Measurements from ENCODE around the gene GABBR2.
"Not testable (repeated sequence)": the region's sequence is repeated elsewhere in the genome, so short reads cannot be mapped to it uniquely, and the experiment has no call there.

Gene GABBR2

DNA sequence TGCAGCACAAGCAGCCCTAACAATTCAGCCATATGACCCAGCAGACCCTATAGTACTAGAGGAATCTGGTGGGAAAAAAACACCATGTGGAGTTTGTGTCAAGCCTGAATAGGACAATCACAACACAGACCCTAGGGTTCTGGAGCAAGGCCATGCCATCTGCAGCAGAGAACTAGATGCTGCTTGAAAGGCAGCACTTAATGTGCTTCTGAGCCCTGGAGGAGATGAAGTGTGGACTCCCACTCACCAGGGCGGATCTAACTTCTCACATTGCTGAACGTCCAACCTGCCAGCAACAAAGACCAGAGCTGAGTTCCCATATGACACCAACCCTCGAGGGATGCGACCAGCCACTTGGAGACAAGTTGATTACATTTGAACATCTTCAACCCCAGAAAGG lies 43.2 kb downstream of the GABBR2 start:
- Mint-ChIP-seq H3K36me3 (ENCODE audit: low read depth) (no peaks in the 10 kb centered on the region), H3K4me1 (no peaks in the 10 kb centered on the region), H3K9me3 (no peaks in the 10 kb centered on the region), H3K4me3 (no peak overlapping the region), H3K27me3 (ENCODE audit: low read depth, poor library complexity) (peaks cover 3% of the 10 kb centered on the region), H3K27ac (no peak overlapping the region)
- no peak for DNase-seq
- TF ChIP-seq, protein P1, sequence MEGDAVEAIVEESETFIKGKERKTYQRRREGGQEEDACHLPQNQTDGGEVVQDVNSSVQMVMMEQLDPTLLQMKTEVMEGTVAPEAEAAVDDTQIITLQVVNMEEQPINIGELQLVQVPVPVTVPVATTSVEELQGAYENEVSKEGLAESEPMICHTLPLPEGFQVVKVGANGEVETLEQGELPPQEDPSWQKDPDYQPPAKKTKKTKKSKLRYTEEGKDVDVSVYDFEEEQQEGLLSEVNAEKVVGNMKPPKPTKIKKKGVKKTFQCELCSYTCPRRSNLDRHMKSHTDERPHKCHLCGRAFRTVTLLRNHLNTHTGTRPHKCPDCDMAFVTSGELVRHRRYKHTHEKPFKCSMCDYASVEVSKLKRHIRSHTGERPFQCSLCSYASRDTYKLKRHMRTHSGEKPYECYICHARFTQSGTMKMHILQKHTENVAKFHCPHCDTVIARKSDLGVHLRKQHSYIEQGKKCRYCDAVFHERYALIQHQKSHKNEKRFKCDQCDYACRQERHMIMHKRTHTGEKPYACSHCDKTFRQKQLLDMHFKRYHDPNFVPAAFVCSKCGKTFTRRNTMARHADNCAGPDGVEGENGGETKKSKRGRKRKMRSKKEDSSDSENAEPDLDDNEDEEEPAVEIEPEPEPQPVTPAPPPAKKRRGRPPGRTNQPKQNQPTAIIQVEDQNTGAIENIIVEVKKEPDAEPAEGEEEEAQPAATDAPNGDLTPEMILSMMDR (IDR thresholded peaks at IDR 0.05): no peak

DNA sequence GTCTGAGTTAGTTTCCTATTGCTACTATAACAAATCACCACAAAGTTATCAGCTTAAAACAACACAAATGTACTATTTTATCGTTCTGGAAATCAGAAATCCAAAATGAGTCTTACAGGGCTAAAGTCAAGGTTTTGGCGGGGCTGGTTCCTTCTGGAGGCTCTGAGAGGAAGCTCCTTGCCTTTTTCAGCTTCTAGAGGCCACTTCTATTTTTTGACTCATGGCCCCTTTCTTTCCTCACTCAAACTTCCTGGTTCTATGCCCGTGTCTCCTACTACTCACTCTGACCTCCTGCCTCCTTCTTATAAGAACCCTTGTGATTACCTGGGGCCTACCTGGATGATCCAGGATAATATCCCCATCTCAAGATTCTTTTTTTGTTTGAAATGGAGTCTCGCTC lies 48.2 kb downstream of the GABBR2 start:
- H3K4me1 Mint-ChIP-seq: no peaks in the 10 kb centered on the region
- no peak overlapping the region for H3K27ac Mint-ChIP-seq
- no peak for DNase-seq
- H3K36me3 Mint-ChIP-seq (ENCODE audit: low read depth): no peaks in the 10 kb centered on the region
- peaks cover 4% of the 10 kb centered on the region for H3K27me3 Mint-ChIP-seq (ENCODE audit: low read depth, poor library complexity)
- no peak overlapping the region for H3K4me3 Mint-ChIP-seq
- TF ChIP-seq, protein P1 (IDR thresholded peaks at IDR 0.05): no peak
- H3K9me3 Mint-ChIP-seq: no peaks in the 10 kb centered on the region

DNA sequence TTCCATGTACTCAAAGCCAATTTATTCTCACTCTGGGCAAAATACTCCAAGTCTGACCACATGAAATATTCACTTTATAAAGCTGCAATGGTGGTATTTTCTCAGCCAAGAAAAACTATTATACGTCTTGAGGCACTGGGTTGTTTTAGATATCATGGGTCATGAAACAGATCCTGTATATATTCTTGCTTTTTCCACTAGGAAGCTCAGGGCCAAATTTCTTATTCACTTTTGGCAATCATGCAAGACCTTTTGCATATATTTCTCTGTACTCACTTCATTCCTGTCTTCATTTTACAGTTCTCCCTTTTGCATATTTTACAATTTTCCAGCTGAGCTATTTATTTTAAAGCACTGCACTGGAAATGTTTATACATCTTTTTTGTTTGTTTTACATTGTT lies 49.8 kb downstream of the GABBR2 start:
- Mint-ChIP-seq H3K4me1 (no peaks in the 10 kb centered on the region), H3K9me3 (no peaks in the 10 kb centered on the region), H3K4me3 (no peak overlapping the region), H3K36me3 (ENCODE audit: low read depth) (no peaks in the 10 kb centered on the region), H3K27ac (no peak overlapping the region), H3K27me3 (ENCODE audit: low read depth, poor library complexity) (peaks cover 4% of the 10 kb centered on the region)
- TF ChIP-seq, protein P1 (IDR thresholded peaks at IDR 0.05): no peak
- DNase-seq: no peak

DNA sequence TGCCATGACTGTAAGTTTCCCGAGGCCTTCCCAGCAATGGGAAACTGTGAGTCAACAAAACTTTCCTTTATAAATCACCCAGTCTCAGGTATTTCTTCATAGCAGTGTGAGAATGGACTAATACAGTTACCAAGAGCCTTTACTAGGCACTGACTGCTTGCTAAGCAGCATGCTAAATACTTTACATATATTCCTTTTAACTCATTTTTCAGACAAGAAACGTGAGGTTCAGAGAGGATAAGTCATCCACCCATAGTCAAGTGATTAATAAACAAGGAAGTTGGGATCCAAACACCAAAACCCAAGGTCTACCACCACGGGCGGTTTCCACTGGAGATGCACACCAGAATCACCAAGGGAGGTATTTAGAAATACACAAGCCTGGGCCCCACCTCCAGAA lies 50.8 kb downstream of the GABBR2 start:
- Mint-ChIP-seq H3K9me3 (no peaks in the 10 kb centered on the region), H3K4me3 (no peak overlapping the region), H3K27ac (no peak overlapping the region), H3K4me1 (no peaks in the 10 kb centered on the region), H3K27me3 (ENCODE audit: low read depth, poor library complexity) (peaks cover 7% of the 10 kb centered on the region), H3K36me3 (ENCODE audit: low read depth) (no peaks in the 10 kb centered on the region)
- DNase-seq: no peak
- TF ChIP-seq, protein P1 (IDR thresholded peaks at IDR 0.05): no peak

DNA sequence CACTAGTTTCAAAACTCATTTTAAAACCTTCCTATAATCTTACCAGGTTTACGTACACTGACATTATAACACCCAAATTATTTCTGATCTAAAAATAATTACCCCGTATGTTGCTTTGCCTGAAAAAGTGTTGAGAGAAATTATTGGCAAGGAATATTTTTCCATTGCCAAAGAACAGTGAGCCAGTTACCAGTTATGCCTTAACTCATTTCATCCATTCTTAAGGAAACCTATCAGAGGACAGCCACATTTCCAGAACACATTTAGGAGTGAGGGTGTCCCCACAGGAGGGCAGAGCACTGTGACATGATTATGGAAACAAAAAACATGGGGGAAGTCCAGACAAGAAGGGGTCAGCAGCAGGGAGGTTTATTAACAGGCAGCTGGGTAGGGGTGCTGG lies 52.2 kb downstream of the GABBR2 start:
- TF ChIP-seq, protein P1 (IDR thresholded peaks at IDR 0.05): no peak
- no peaks in the 10 kb centered on the region for H3K36me3 Mint-ChIP-seq (ENCODE audit: low read depth)
- no peaks in the 10 kb centered on the region for H3K9me3 Mint-ChIP-seq
- peaks cover 14% of the 10 kb centered on the region for H3K27me3 Mint-ChIP-seq (ENCODE audit: low read depth, poor library complexity)
- H3K4me1 Mint-ChIP-seq: no peaks in the 10 kb centered on the region
- H3K4me3 Mint-ChIP-seq: no peak overlapping the region
- DNase-seq: no peak
- no peak overlapping the region for H3K27ac Mint-ChIP-seq

DNA sequence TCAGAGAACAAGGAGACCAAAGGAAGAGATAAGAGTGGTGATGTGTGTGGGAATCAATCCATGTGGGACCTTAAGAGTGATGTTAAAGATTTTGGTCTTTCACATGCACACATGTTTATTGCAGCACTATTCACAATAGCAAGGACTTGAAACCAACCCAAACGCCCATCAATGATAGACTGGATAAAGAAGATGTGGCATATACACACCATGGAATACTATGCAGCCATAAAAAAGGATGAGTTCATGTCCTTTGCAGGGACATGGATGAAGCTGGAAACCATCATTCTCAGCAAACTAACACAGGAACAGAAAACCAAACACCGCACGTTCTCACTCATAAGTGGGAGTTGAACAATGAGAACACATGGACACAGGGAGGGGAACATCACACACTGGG lies 53.3 kb downstream of the GABBR2 start:
- not testable (repeated sequence) for H3K36me3 Mint-ChIP-seq (ENCODE audit: low read depth); H3K4me1 Mint-ChIP-seq; H3K27ac Mint-ChIP-seq; H3K4me3 Mint-ChIP-seq; H3K9me3 Mint-ChIP-seq; DNase-seq
- H3K27me3 Mint-ChIP-seq (ENCODE audit: low read depth, poor library complexity): peaks cover 14% of the 10 kb centered on the region

Data from nephron progenitor cell (in vitro differentiated cells).